Esophagus squamous epithelium (tissue), 4 donors: ENCODE results near the gene PFKL.

Experiments used
- POLR2A ChIP-seq, 4 donors: fragments of 450-650 bp; IDR thresholded peaks; one replicate each; pipeline ENCODE4 v1.6.1; 2017; ENCODE audit warnings: antibody characterized with exemption in 4 of 4, mild to moderate bottlenecking in 4 of 4, moderate library complexity in 3 of 4
- TF ChIP-seq, protein P1 (sequence below), 6 experiments: fragments of 450-650 bp in 4 of 6; fragments of 200-600 bp in 2 of 6; sonication (generic) in 2 of 6; IDR thresholded peaks; one replicate each; pipeline ENCODE4 v1.5.1; 2016 to 2019; ENCODE audit warnings: antibody characterized with exemption in 6 of 6, mild to moderate bottlenecking in 4 of 6, moderate library complexity in 4 of 6

GRCh38 chr21:44354001-44354405, 54.1 kb downstream of the PFKL start:
- TF ChIP-seq, protein P1, sequence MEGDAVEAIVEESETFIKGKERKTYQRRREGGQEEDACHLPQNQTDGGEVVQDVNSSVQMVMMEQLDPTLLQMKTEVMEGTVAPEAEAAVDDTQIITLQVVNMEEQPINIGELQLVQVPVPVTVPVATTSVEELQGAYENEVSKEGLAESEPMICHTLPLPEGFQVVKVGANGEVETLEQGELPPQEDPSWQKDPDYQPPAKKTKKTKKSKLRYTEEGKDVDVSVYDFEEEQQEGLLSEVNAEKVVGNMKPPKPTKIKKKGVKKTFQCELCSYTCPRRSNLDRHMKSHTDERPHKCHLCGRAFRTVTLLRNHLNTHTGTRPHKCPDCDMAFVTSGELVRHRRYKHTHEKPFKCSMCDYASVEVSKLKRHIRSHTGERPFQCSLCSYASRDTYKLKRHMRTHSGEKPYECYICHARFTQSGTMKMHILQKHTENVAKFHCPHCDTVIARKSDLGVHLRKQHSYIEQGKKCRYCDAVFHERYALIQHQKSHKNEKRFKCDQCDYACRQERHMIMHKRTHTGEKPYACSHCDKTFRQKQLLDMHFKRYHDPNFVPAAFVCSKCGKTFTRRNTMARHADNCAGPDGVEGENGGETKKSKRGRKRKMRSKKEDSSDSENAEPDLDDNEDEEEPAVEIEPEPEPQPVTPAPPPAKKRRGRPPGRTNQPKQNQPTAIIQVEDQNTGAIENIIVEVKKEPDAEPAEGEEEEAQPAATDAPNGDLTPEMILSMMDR (IDR thresholded peaks at IDR 0.05), result no peak
- TF ChIP-seq POLR2A (IDR thresholded peaks at IDR 0.05), result no peak
